Activated naive CD4-positive, alpha-beta T cell treated with anti-CD3 and anti-CD28 coated beads, Interleukin-2, amount 50 U/mL, for 72 hours (primary cell): ENCODE results near the gene ABLIM3. TPM values are rescaled to one million over a fixed set of nuclear protein-coding genes. Genes with fewer than 3 reads are reported as not detected.

Experiments
- ATAC-seq, 2 donors: fragments of 150-1000 bp; cut with Tn5 transposase; 2 replicates each; pipeline ENCODE4 v1.10.0; 2021; ENCODE audit warnings: mild to moderate bottlenecking in 2 of 2, moderate library complexity in 2 of 2
- DNase-seq, 2 donors: peaks; one replicate each; pipeline ENCODE4 v3.0.0; 2021 to 2022; ENCODE audit warnings: low spot score in 2 of 2
- H3K27ac Mint-ChIP-seq, 2 donors: one replicate each; pipeline ENCODE4 v1.8.0; 2022; ENCODE audit warnings: mild to moderate bottlenecking in 2 of 2, mixed read lengths in 2 of 2
- H3K36me3 Mint-ChIP-seq, 2 donors: one replicate each; pipeline ENCODE4 v1.8.0; 2022; ENCODE audit warnings: mixed read lengths in 2 of 2
- H3K9me3 Mint-ChIP-seq, 2 donors: one replicate each; pipeline ENCODE4 v1.8.0; 2022; ENCODE audit warnings: mixed read lengths in 2 of 2
- total RNA-seq, 2 donors: library from RNA; stranded (reverse); gene quantifications; one replicate each; pipeline ENCODE4 v1.2.3, GENCODE V29; 2022

Gene ABLIM3
- total RNA-seq, 2 donors from 2014 or later, result 0.14 to 0.53 TPM

- H3K9me3 Mint-ChIP-seq, result no peaks in the 10 kb centered on the region
- ATAC-seq (no peak), DNase-seq (no peak)
- no peaks in the 10 kb centered on the region for H3K36me3 Mint-ChIP-seq
- no peak overlapping the region for H3K27ac Mint-ChIP-seq
Observed at GRCh38 chr5:149195962-149196361, 54.7 kb downstream of the ABLIM3 start.

- Mint-ChIP-seq H3K36me3 (no peaks in the 10 kb centered on the region), H3K27ac (no peak overlapping the region)
- no peak for DNase-seq
Observed at GRCh38 chr5:149198148-149198547, 56.9 kb downstream of the ABLIM3 start.

GRCh38 chr5:149200355-149200754 is 59.1 kb downstream of the ABLIM3 start:
- DNase-seq (no peak), ATAC-seq (no peak)
- Mint-ChIP-seq H3K9me3 (no peaks in the 10 kb centered on the region), H3K36me3 (no peaks in the 10 kb centered on the region), H3K27ac (no peak overlapping the region)

More at GRCh38 chr5:149198148-149198547, 56.9 kb downstream of the ABLIM3 start:
- ATAC-seq, result no peak
- H3K9me3 Mint-ChIP-seq, result no peaks in the 10 kb centered on the region

- no peak for DNase-seq
- Mint-ChIP-seq H3K9me3 (no peaks in the 10 kb centered on the region), H3K27ac (no peak overlapping the region), H3K36me3 (no peaks in the 10 kb centered on the region)
- no peak for ATAC-seq
Observed at GRCh38 chr5:149201121-149201637, 59.9 kb downstream of the ABLIM3 start.

- Mint-ChIP-seq H3K27ac (no peak overlapping the region), H3K36me3 (no peaks in the 10 kb centered on the region)
- no peak for ATAC-seq
Observed at GRCh38 chr5:149202910-149203451, 61.7 kb downstream of the ABLIM3 start.

GRCh38 chr5:149203921-149204441 is 62.7 kb downstream of the ABLIM3 start:
- DNase-seq (no peak), ATAC-seq (no peak)
- no peaks in the 10 kb centered on the region for H3K36me3 Mint-ChIP-seq
- H3K9me3 Mint-ChIP-seq, result no peaks in the 10 kb centered on the region
- no peak overlapping the region for H3K27ac Mint-ChIP-seq

More at GRCh38 chr5:149202910-149203451, 61.7 kb downstream of the ABLIM3 start:
- H3K9me3 Mint-ChIP-seq, result no peaks in the 10 kb centered on the region
- no peak for DNase-seq

GRCh38 chr5:149205625-149206523 is 64.6 kb downstream of the ABLIM3 start:
- no peak for ATAC-seq
- Mint-ChIP-seq H3K9me3 (no peaks in the 10 kb centered on the region), H3K27ac (no peak overlapping the region), H3K36me3 (no peaks in the 10 kb centered on the region)
- DNase-seq, result no peak

- H3K27ac Mint-ChIP-seq, result no peak overlapping the region
- no peaks in the 10 kb centered on the region for H3K36me3 Mint-ChIP-seq
- DNase-seq (no peak), ATAC-seq (no peak)
- H3K9me3 Mint-ChIP-seq, result no peaks in the 10 kb centered on the region
Observed at GRCh38 chr5:149206524-149207141, 65.3 kb downstream of the ABLIM3 start.

- no peak for ATAC-seq
- Mint-ChIP-seq H3K9me3 (peaks cover 0 to 4% of the 10 kb centered on the region in 2 donors), H3K36me3 (no peaks in the 10 kb centered on the region)
Observed at GRCh38 chr5:149207831-149208230, 66.5 kb downstream of the ABLIM3 start.

GRCh38 chr5:149210225-149210624 is 68.9 kb downstream of the ABLIM3 start:
- peaks cover 0 to 4% of the 10 kb centered on the region in 2 donors for H3K9me3 Mint-ChIP-seq
- H3K27ac Mint-ChIP-seq, result no peak overlapping the region
- H3K36me3 Mint-ChIP-seq, result no peaks in the 10 kb centered on the region
- DNase-seq (no peak), ATAC-seq (no peak)

More at GRCh38 chr5:149207831-149208230, 66.5 kb downstream of the ABLIM3 start:
- no peak overlapping the region for H3K27ac Mint-ChIP-seq
- DNase-seq, result no peak

GRCh38 chr5:149210968-149211490 is 69.7 kb downstream of the ABLIM3 start:
- DNase-seq (no peak), ATAC-seq (no peak)
- no peaks in the 10 kb centered on the region for H3K36me3 Mint-ChIP-seq
- H3K27ac Mint-ChIP-seq, result no peak overlapping the region
- H3K9me3 Mint-ChIP-seq, result peaks cover 0 to 4% of the 10 kb centered on the region in 2 donors

- Mint-ChIP-seq H3K27ac (no peak overlapping the region), H3K36me3 (no peaks in the 10 kb centered on the region), H3K9me3 (peaks cover 0 to 4% of the 10 kb centered on the region in 2 donors)
- DNase-seq, result no peak
- no peak for ATAC-seq
Observed at GRCh38 chr5:149211566-149211965, 70.3 kb downstream of the ABLIM3 start.

GRCh38 chr5:149212198-149212951 is 71.1 kb downstream of the ABLIM3 start:
- H3K9me3 Mint-ChIP-seq, result peaks cover 0 to 4% of the 10 kb centered on the region in 2 donors
- ATAC-seq (no peak), DNase-seq (no peak)
- H3K36me3 Mint-ChIP-seq, result no peaks in the 10 kb centered on the region
- H3K27ac Mint-ChIP-seq, result no peak overlapping the region

GRCh38 chr5:149213264-149213880 is 72.1 kb downstream of the ABLIM3 start:
- Mint-ChIP-seq H3K36me3 (no peaks in the 10 kb centered on the region), H3K9me3 (peaks cover 0 to 4% of the 10 kb centered on the region in 2 donors), H3K27ac (no peak overlapping the region)
- ATAC-seq (no peak), DNase-seq (no peak)

GRCh38 chr5:149215478-149216090 is 74.3 kb downstream of the ABLIM3 start:
- no peaks in the 10 kb centered on the region for H3K36me3 Mint-ChIP-seq
- DNase-seq, result no peak
- ATAC-seq, result no peak
- peaks cover 0 to 4% of the 10 kb centered on the region in 2 donors for H3K9me3 Mint-ChIP-seq
- H3K27ac Mint-ChIP-seq, result no peak overlapping the region
